HepG2 (cell line): Measurements from ENCODE around the gene TBC1D4. TPM values are rescaled to one million over a fixed set of nuclear protein-coding genes. Genes with fewer than 3 reads are reported as not detected.
A peak's percentile ranks its signal among the peaks of the same experiment; 100 is the strongest.

Experiments
- ATAC-seq: fragments of 200-7000 bp; cut with Tn5 transposase; 3 replicates; pipeline ENCODE4 v1.9.1; 2020; ENCODE audit warnings: mild to moderate bottlenecking, moderate library complexity
- BruUV-seq: library from RNA; stranded (reverse); fragments of 400-500 nt; replicated peaks from 2 replicates; lab custom pipeline; 2021; lab: Mats Ljungman, UMichigan
- CTCF ChIA-PET: fragments of 300-600 bp; formaldehyde crosslinking; extraction: SDS; loops from one replicate; lab custom pipeline; 2021; ENCODE audit warnings: low total read pairs, inconsistent platforms, low intra/inter-chr PET ratio; lab: Yijun Ruan, JAX
- POLR2A ChIA-PET: fragments of 350-600 bp; sonication (Branson Sonifier 250); formaldehyde crosslinking; loops from one replicate; lab custom pipeline; 2020; ENCODE audit warnings: antibody characterized with exemption, inconsistent platforms; lab: Yijun Ruan, JAX
- DNase-seq: peaks from one replicate; pipeline ENCODE4 v3.0.0-alpha.2; 2015; ENCODE audit warnings: low spot score
- FAIRE-seq: peaks from 3 replicates; lab custom pipeline; 2011; peaks lifted over from hg19 to GRCh38; lab: Jason Lieb, UNC
- H2AFZ ChIP-seq: one replicate; pipeline ENCODE4 v1.6.1; 2011; ENCODE audit warnings: low read length, inconsistent platforms
- H3K27ac ChIP-seq: fragments of 300-600 bp; 3 replicates; pipeline ENCODE4 v1.8.0; 2011; ENCODE audit warnings: mixed run types, mild to moderate bottlenecking, mixed read lengths, low read length, inconsistent platforms; ENCODE audit not compliant: insufficient read depth; ENCODE audit errors: extremely low read length
- H3K27me3 ChIP-seq, 2 experiments: fragments of 200-600 bp in 1 of 2; 2 replicates in 1 of 2; 3 replicates in 1 of 2; pipeline versions ENCODE4 v1.6.0 to v1.8.0; 2011; ENCODE audit warnings: low read length in 2 of 2, mild to moderate bottlenecking in 2 of 2, moderate library complexity in 2 of 2, inconsistent platforms in 1 of 2; ENCODE audit not compliant: insufficient read depth in 2 of 2, control insufficient read depth in 1 of 2
- H3K36me3 ChIP-seq, 2 experiments: fragments of 200-600 bp in 1 of 2; replicated peaks in 1 of 2; 2 replicates in 1 of 2; 3 replicates in 1 of 2; pipeline versions ENCODE4 v1.5.1 to v1.8.0; 2011; ENCODE audit warnings: low read length in 2 of 2, inconsistent platforms in 1 of 2; ENCODE audit not compliant: insufficient read depth in 2 of 2, control insufficient read depth in 1 of 2
- H3K4me1 ChIP-seq: 2 replicates; pipeline ENCODE4 v1.5.1; 2012; ENCODE audit warnings: low read length, inconsistent platforms; ENCODE audit not compliant: insufficient read depth
- H3K4me2 ChIP-seq: 2 replicates; pipeline ENCODE4 v1.6.0; 2011; ENCODE audit warnings: low read depth, low read length, inconsistent platforms
- H3K4me3 ChIP-seq, 3 experiments: fragments of 200-600 bp in 1 of 3; sonication (generic), shearing (Covaris generic) in 1 of 3; replicated peaks in 1 of 3; 2 replicates each; pipeline ENCODE4 v1.5.1; 2011 to 2016; ENCODE audit warnings: low read length in 3 of 3, inconsistent platforms in 2 of 3, low read depth in 2 of 3, mild to moderate bottlenecking in 2 of 3, control low read depth in 1 of 3, mixed read lengths in 1 of 3; ENCODE audit not compliant: insufficient read depth in 1 of 3
- H3K79me2 ChIP-seq: one replicate; pipeline ENCODE4 v1.6.1; 2011; ENCODE audit warnings: low read length, inconsistent platforms; ENCODE audit not compliant: insufficient read depth
- H3K9ac ChIP-seq: 2 replicates; pipeline ENCODE4 v1.6.0; 2011; ENCODE audit warnings: mild to moderate bottlenecking, low read depth, low read length, inconsistent platforms; ENCODE audit not compliant: insufficient read depth
- H3K9me3 ChIP-seq: 2 replicates; pipeline ENCODE4 v1.5.1; 2012; ENCODE audit warnings: mild to moderate bottlenecking, low read length
- H4K20me1 ChIP-seq: 2 replicates; pipeline ENCODE4 v1.6.0; 2011; ENCODE audit warnings: inconsistent platforms, mild to moderate bottlenecking, low read length, moderate library complexity; ENCODE audit not compliant: insufficient read depth
- ASH2L ChIP-seq: fragments of 300-600, 200-600 bp; sonication (generic); IDR thresholded peaks from 2 replicates; pipeline ENCODE4 v1.7.0; 2017; ENCODE audit warnings: low read depth, mild to moderate bottlenecking, moderate library complexity, mixed read lengths, low read length; ENCODE audit not compliant: insufficient read length
- GATAD2A ChIP-seq: IDR thresholded peaks from 2 replicates; pipeline ENCODE4 v1.6.1; 2016
- MXI1 ChIP-seq: IDR thresholded peaks from 3 replicates; pipeline ENCODE4 v1.6.1; 2012; ENCODE audit warnings: low read depth, low read length, inconsistent platforms, borderline replicate concordance
- NFIC ChIP-seq: IDR thresholded peaks from 2 replicates; pipeline ENCODE4 v1.6.1; 2012; ENCODE audit warnings: mild to moderate bottlenecking, low read length, inconsistent platforms
- PHF5A ChIP-seq: IDR thresholded peaks from one replicate; pipeline ENCODE4 v1.6.1; 2018; ENCODE audit warnings: low read depth, missing genetic modification reagents; ENCODE audit not compliant: unreplicated experiment
- RXRB ChIP-seq: IDR thresholded peaks from 2 replicates; pipeline ENCODE4 v1.6.1; 2016; ENCODE audit warnings: borderline replicate concordance, missing genetic modification reagents, missing compliant biosample characterization
- SALL1 ChIP-seq: sonication (generic); formaldehyde crosslinking; IDR thresholded peaks from 2 replicates; pipeline ENCODE4 v1.8.0; 2022; ENCODE audit warnings: mild to moderate bottlenecking, missing genetic modification reagents
- TFAP4 ChIP-seq: sonication (generic); IDR thresholded peaks from 2 replicates; pipeline ENCODE4 v1.6.1; 2016; ENCODE audit warnings: low read depth, borderline replicate concordance
- ZNF280D ChIP-seq: sonication (generic); formaldehyde crosslinking; IDR thresholded peaks from 2 replicates; pipeline ENCODE4 v1.5.1; 2020; ENCODE audit warnings: mild to moderate bottlenecking, missing genetic modification reagents
- ZNF564 ChIP-seq: sonication (generic); formaldehyde crosslinking; IDR thresholded peaks from 2 replicates; pipeline ENCODE4 v1.8.1; 2023; ENCODE audit warnings: mild to moderate bottlenecking, missing genetic modification reagents
- ZNF644 ChIP-seq: IDR thresholded peaks from 2 replicates; pipeline ENCODE4 v1.6.1; 2016; ENCODE audit warnings: low read depth
- WGBS: methylation state at CpG from one replicate; pipeline ENCODE4 v1.1.6; 2017; ENCODE audit warnings: low lambda C conversion rate; 5-methylcytosine and 5-hydroxymethylcytosine counted together
- in situ Hi-C: cut with HindIII; loops from 2 replicates; pipeline ENCODE4 v1.10.0; 2017; ENCODE audit warnings: low pct_unique_long_range_greater_than_20kb; ENCODE audit not compliant: extremely low pct_ligation_motif_present
- intact Hi-C: fragments of 100-400 bp; cut with micrococcal nuclease; formaldehyde crosslinking; loops from one replicate; pipeline ENCODE4 v1.10.0; 2022; ENCODE audit not compliant: unreplicated experiment
- polyA plus RNA-seq, 8 experiments: library from polyadenylated mRNA; depleted of rRNA in 3 of 8; stranded (reverse) in 7 of 8; unstranded in 1 of 8; fragments of >200 nt; fragmentation: Illumina TruSeq in 4 of 8; extraction: Trizol in 4 of 8; gene quantifications; 2 replicates each; pipeline versions ENCODE4 v1.2.1 to v1.2.3, GENCODE V29; 2011 to 2016; ENCODE audit warnings: low read depth in 4 of 8, missing spikeins in 1 of 8, mixed read lengths in 1 of 8; ENCODE audit not compliant: insufficient read depth in 1 of 8
- total RNA-seq, 5 experiments: library from RNA; depleted of rRNA; stranded (reverse); fragments of >200 nt; fragmentation: Illumina TruSeq; extraction: Trizol; gene quantifications; 2 replicates each; pipeline ENCODE4 v1.2.3, GENCODE V29; 2016; ENCODE audit warnings: low read depth in 1 of 5
- TF ChIP-seq, protein P1 (sequence below): sonication (generic); formaldehyde crosslinking; IDR thresholded peaks from 2 replicates; pipeline ENCODE4 v1.8.1; 2023; ENCODE audit warnings: mild to moderate bottlenecking, moderate library complexity, missing genetic modification reagents

Gene TBC1D4
- total and polyA plus RNA-seq, 2 of the 13 experiments (the other 11 are each of a cell fraction or from before 2014, with no cell fraction given): 35.9 to 64.4 TPM

GRCh38 chr13:75479102-75479740 is 2.7 kb downstream of the TBC1D4 start:
- ChIA-PET CTCF (no interaction called here), POLR2A (interaction anchor here (1.2 to 5.1 kb wide), 2 partner anchors 9 to 20 kb away, joined by 3 to 52 read pairs; no protein-coding TSS in a partner anchor)
- no peaks in the 10 kb centered on the region; a peak in 2 of 5 replicates for H3K27me3 ChIP-seq
- H3K9me3 ChIP-seq: no peaks in the 10 kb centered on the region
- no peak overlapping the region for H2AFZ ChIP-seq
- H3K4me3 ChIP-seq: peak overlapping the region; percentile 92 to 94 (median 93)
- H3K9ac ChIP-seq: peak overlapping the region; percentile 84
- no peak for DNase-seq
- no peak for TF ChIP-seq RXRB
- TF ChIP-seq, protein P1, sequence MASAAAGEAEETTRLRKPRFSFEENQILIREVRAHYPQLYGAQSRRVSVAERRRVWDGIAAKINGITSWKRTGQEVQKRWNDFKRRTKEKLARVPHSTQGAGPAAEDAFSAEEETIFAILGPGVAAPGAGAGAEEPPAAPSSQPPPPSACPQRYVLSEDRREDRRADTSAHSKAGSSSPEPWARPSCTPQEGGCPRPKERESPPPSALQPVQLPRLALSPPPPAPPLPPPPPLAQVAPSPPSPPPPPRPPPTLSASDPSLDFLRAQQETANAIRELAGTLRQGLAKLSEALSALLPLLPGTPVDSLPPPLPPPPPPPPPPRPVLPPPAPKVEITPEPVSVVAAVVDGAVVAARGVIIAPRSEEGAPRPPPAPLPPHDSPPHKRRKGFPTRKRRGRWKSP (CRISPR knock-in tag): 0 out of 2 replicates have a peak, but pooled peaks have one; percentile 21
- no peak for TF ChIP-seq TFAP4
- TF ChIP-seq ASH2L: peak; percentile 5
- no peak for TF ChIP-seq MXI1
- peak; percentile 7; the same call in 1 of the 2 replicates for TF ChIP-seq NFIC
- no peak for TF ChIP-seq SALL1 (CRISPR knock-in tag)
- TF ChIP-seq PHF5A: no peak
- TF ChIP-seq ZNF564 (CRISPR knock-in tag): no peak
- TF ChIP-seq GATAD2A (CRISPR knock-in tag): no peak
- TF ChIP-seq ZNF644 (CRISPR knock-in tag): no peak
- TF ChIP-seq ZNF280D (CRISPR knock-in tag): no peak
- peak overlapping the region; percentile 91 for H3K27ac ChIP-seq
- FAIRE-seq: no peak
- peaks cover 51% of the 10 kb centered on the region for H3K4me1 ChIP-seq
- intact Hi-C loops (loop anchor here (2.0 to 5.0 kb wide), 2 partner anchors 20 to 37 kb away; no protein-coding TSS in a partner anchor), in situ Hi-C loops (no loop called here)
- peaks cover 72% of the 10 kb centered on the region for H3K79me2 ChIP-seq
- 7% methylated on average over 5 of the region's 5 CpGs for WGBS
- no peak; the same call in 2 of the 3 replicates for ATAC-seq
- H4K20me1 ChIP-seq: peaks cover 36% of the 10 kb centered on the region
- H3K4me2 ChIP-seq: peak overlapping the region; percentile 99
- no TSS peak for BruUV-seq
- H3K36me3 ChIP-seq: no peaks in the 10 kb centered on the region; a peak in 1 of 5 replicates
